SK-N-MC (cell line): Measurements from ENCODE around the gene SLC5A2.

Experiments
- EZH2 ChIP-seq: fragments of 200-600 bp; sonication (generic); IDR thresholded peaks from one replicate; pipeline ENCODE4 v1.6.1; 2017; ENCODE audit warnings: antibody characterized with exemption
- FOXP2 ChIP-seq: optimal IDR thresholded peaks from 2 replicates; pipeline ENCODE3; 2011; ENCODE audit warnings: mild to moderate bottlenecking, moderate library complexity; ENCODE audit not compliant: insufficient read depth; ENCODE audit errors: extremely low read length, control extremely low read depth
- POLR2AphosphoS5 ChIP-seq: IDR thresholded peaks from 2 replicates; pipeline ENCODE4 v1.6.1; 2012; ENCODE audit warnings: mild to moderate bottlenecking, low read depth, low read length, borderline replicate concordance

DNA sequence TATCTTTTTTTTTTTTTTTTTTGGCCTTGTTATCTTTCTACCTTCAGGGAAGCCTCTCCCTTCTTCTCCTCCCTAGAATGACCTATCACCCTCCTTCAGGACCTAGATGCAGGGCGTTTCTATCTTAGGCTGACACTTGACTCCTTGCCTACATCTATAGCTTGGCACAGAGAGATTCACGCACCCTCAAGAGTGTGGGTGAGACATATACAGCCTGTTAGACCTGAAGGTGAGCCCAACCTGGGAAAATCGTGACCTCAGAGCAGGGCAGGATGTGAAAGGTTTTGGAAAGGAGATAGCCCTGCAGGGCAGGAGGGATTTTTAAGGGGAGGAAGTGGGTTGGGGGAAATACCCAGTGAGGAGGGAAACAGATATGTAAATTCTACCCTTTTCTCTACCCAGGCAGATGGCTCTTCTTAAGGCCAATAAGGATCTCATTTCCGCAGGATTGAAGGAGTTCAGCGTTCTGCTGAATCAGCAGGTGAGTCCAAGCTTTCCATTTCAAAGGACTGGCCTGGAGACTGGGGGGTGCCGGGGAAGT is 44.9 kb downstream of the SLC5A2 start, which contains the start of gene AHSP:
- TF ChIP-seq POLR2AphosphoS5 = no peak
- TF ChIP-seq EZH2 = no peak
- TF ChIP-seq FOXP2 = no peak
